Kidney epithelial cell (primary cell): ENCODE measurements around the gene CDC25B. TPM values are rescaled to one million over a fixed set of nuclear protein-coding genes. Genes with fewer than 3 reads are reported as not detected.
A peak's percentile ranks its signal among the peaks of the same experiment; 100 is the strongest.
"Not testable (repeated sequence)": the region's sequence is repeated elsewhere in the genome, so short reads cannot be mapped to it uniquely, and the experiment has no call there.

Experiments
- DNase-seq: peaks from one replicate; pipeline ENCODE4 v3.0.0-alpha.2; 2010; ENCODE audit warnings: low read depth
- H3K27me3 ChIP-seq: 2 replicates; pipeline ENCODE4 v1.6.0; 2011; ENCODE audit warnings: low read length; ENCODE audit not compliant: control insufficient read depth, insufficient read depth
- H3K36me3 ChIP-seq: 2 replicates; pipeline ENCODE4 v1.5.1; 2011; ENCODE audit warnings: low read length; ENCODE audit not compliant: control insufficient read depth, insufficient read depth
- H3K4me3 ChIP-seq: 2 replicates; pipeline ENCODE4 v1.5.1; 2011; ENCODE audit warnings: low read depth, mild to moderate bottlenecking, control low read depth, low read length
- CTCF ChIP-seq: IDR thresholded peaks from 2 replicates; pipeline ENCODE4 v1.5.1; 2011; ENCODE audit warnings: mild to moderate bottlenecking, moderate library complexity, low read length, control low read depth, inconsistent platforms; ENCODE audit not compliant: insufficient read depth, poor library complexity, severe bottlenecking
- total RNA-seq: library from RNA; depleted of rRNA; stranded (reverse); fragments of >200 nt; gene quantifications from 2 replicates; pipeline ENCODE4 v1.2.3, GENCODE V29; 2015

CDC25B gene
- total RNA-seq, 1 donor from 2014 or later = 8.3 TPM

GRCh38 chr20:3836132-3836531 is 40.0 kb downstream of the CDC25B start:
- H3K36me3 ChIP-seq = no peaks in the 10 kb centered on the region
- no peak overlapping the region for H3K4me3 ChIP-seq
- TF ChIP-seq CTCF = no peak
- no peak for DNase-seq
- H3K27me3 ChIP-seq = no peaks in the 10 kb centered on the region

GRCh38 chr20:3839328-3839727 is 43.2 kb downstream of the CDC25B start:
- TF ChIP-seq CTCF = no peak
- DNase-seq = no peak
- Histone ChIP-seq H3K36me3 (no peaks in the 10 kb centered on the region), H3K4me3 (no peak overlapping the region), H3K27me3 (no peaks in the 10 kb centered on the region)

GRCh38 chr20:3840201-3840600 is 44.1 kb downstream of the CDC25B start:
- not testable (repeated sequence) for H3K36me3 ChIP-seq, H3K4me3 ChIP-seq, DNase-seq, H3K27me3 ChIP-seq

- DNase-seq = no peak
- Histone ChIP-seq H3K27me3 (no peaks in the 10 kb centered on the region), H3K36me3 (no peaks in the 10 kb centered on the region), H3K4me3 (no peak overlapping the region)
- no peak for TF ChIP-seq CTCF
These were observed 46.3 kb downstream of the CDC25B start for GRCh38 chr20:3842348-3842930.

GRCh38 chr20:3843490-3843889 is 47.4 kb downstream of the CDC25B start:
- H3K36me3 ChIP-seq = no peaks in the 10 kb centered on the region
- TF ChIP-seq CTCF = no peak
- DNase-seq = no peak
- H3K4me3 ChIP-seq = no peak overlapping the region
- H3K27me3 ChIP-seq = no peaks in the 10 kb centered on the region

GRCh38 chr20:3843990-3844619 is 48.0 kb downstream of the CDC25B start:
- not testable (repeated sequence) for H3K36me3 ChIP-seq, H3K4me3 ChIP-seq, DNase-seq, H3K27me3 ChIP-seq

- no peak for DNase-seq
- no peaks in the 10 kb centered on the region for H3K27me3 ChIP-seq
- H3K4me3 ChIP-seq = peak overlapping the region; percentile 76
- no peak for TF ChIP-seq CTCF
- no peaks in the 10 kb centered on the region for H3K36me3 ChIP-seq
These were observed 50.2 kb downstream of the CDC25B start for GRCh38 chr20:3846378-3846739.
